GM21447 (cell line): ENCODE measurements around the gene SORBS1.

ENCODE experiments used
- ATAC-seq: cut with Tn5 transposase; IDR thresholded peaks from one replicate; pipeline ENCODE4 v1.9.1; 2021; ENCODE audit not compliant: unreplicated experiment

Gene SORBS1

GRCh38 chr10:95327367-95327766 lies 233.8 kb downstream of the SORBS1 start:
- no peak for ATAC-seq

- ATAC-seq = no peak
Measured at GRCh38 chr10:95326396-95326795, 234.8 kb downstream of the SORBS1 start.

GRCh38 chr10:95325863-95326262 lies 235.3 kb downstream of the SORBS1 start:
- ATAC-seq = no peak

GRCh38 chr10:95324436-95325268 lies 236.5 kb downstream of the SORBS1 start:
- ATAC-seq = no peak

GRCh38 chr10:95321554-95322301 lies 239.4 kb downstream of the SORBS1 start:
- no peak for ATAC-seq

- no peak for ATAC-seq
Measured at GRCh38 chr10:95319239-95319638, 241.9 kb downstream of the SORBS1 start.

GRCh38 chr10:95315509-95315908 lies 245.7 kb downstream of the SORBS1 start:
- ATAC-seq = no peak

- ATAC-seq = no peak
Measured at GRCh38 chr10:95314192-95314918, 246.8 kb downstream of the SORBS1 start.

GRCh38 chr10:95312986-95313495 lies 248.1 kb downstream of the SORBS1 start:
- no peak for ATAC-seq

- ATAC-seq = no peak
Measured at GRCh38 chr10:95312257-95312656, 248.9 kb downstream of the SORBS1 start.

- ATAC-seq = no peak
Measured at GRCh38 chr10:95309958-95310357, 251.2 kb downstream of the SORBS1 start.

GRCh38 chr10:95308389-95309302 lies 252.5 kb downstream of the SORBS1 start:
- ATAC-seq = no peak

- no peak for ATAC-seq
Measured at GRCh38 chr10:95306851-95307250, 254.3 kb downstream of the SORBS1 start.

GRCh38 chr10:95306318-95306650 lies 254.9 kb downstream of the SORBS1 start:
- no peak for ATAC-seq

GRCh38 chr10:95305606-95306317 lies 255.4 kb downstream of the SORBS1 start:
- no peak for ATAC-seq

GRCh38 chr10:95304976-95305375 lies 256.2 kb downstream of the SORBS1 start:
- no peak for ATAC-seq

- ATAC-seq = no peak
Measured at GRCh38 chr10:95304463-95304862, 256.7 kb downstream of the SORBS1 start.

GRCh38 chr10:95303950-95304349 lies 257.2 kb downstream of the SORBS1 start:
- ATAC-seq = no peak

GRCh38 chr10:95303535-95303934 lies 257.6 kb downstream of the SORBS1 start:
- no peak for ATAC-seq

GRCh38 chr10:95300022-95300539 lies 261.1 kb downstream of the SORBS1 start:
- no peak for ATAC-seq
